GM18861 (cell line): ENCODE results near the gene SMYD1.

Source experiments
- ATAC-seq: cut with Tn5 transposase; IDR thresholded peaks from one replicate; pipeline ENCODE4 v1.9.1; 2021; ENCODE audit not compliant: unreplicated experiment

SMYD1 gene

DNA sequence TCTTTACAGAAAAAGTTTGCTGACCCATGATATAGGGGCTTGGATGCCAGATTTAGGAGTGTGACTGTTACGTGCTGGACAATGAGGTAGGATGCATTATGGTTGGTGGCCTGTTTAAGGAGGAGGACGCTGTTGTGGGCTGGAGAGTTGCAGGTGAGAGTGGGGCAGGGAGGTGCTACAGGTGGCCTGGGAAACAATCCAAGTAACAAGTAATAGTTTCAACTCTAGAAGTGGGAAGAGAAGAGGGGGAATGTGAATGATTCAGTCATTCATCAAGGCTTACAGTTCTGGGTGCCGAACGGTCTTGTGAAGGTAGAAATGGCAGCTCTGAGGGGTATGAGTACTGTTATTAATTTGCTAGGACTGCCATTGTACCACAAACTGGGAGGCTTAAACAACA, 54.1 kb downstream of the SMYD1 start:
- no peak for ATAC-seq

DNA sequence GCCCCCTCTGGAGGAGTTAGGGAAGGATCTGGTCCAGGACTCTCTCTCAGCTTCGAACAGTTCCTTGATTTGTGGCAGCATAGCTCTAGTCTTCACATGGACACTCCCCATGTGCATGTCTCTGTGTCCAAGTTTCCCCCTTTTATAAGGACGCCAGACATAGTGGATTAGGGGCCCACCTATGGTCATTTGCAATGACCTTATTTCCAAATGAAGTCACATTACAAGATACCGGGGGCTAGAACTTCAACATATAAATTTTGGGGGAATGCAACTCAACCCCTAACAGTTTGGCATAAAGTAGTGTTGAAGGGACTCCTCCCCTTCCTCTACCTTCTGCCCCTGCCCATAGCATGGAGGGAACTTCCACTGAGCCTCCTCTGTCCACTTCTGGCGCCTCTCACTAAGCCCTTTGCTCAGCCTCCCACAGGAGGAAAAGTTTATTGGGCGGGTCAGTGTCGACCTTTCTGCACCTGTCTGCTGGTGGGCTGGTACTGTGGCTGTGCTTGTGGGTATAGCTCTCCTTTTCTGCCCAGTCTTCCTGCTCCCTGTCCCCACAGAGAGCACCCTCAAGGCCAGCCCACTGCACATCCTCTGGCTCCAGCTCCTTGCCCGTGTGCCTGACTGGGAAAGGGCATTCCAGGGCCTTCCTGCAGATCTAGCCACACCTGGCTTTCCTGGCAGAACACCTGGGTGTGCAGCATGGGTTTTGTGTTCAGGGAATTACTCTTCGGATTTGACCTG, 54.7 kb downstream of the SMYD1 start:
- no peak for ATAC-seq

DNA sequence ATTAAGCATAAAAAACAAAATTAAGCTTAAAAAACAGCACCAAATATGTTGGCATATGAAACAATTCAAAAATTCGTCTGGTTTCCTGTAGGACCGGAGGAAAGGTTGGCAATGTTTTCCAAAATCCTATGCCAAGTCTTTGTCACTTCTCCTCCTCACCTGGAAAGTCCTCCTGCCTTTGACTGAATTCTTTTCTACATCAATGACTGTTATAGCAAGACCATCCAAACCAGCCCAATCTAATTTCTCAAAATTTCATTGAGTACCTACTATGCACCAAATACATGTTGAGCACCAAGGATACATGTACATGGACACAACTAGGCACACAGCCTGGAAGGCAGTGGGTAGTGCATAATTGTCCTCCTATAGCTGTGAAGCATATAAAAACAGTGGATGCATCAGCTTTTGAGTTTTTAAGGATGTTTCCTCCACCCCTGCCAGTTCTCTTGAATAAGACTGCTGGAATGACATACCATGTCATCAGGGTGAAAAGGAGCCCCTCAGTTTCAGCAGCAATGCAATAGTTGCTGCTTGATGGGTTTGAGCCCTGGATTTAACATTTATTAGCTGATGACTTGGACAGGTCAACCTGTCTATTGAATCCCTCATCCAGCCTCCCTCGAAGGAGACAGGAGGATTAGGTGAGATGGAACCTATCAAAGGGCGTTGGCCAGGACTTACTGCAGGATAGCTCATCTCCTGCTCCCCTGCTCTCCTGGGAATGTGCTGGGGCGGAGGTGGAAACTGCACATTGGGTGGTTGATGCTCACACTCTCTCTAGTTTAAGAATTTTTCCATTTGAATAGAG, 55.7 kb downstream of the SMYD1 start:
- no peak for ATAC-seq

DNA sequence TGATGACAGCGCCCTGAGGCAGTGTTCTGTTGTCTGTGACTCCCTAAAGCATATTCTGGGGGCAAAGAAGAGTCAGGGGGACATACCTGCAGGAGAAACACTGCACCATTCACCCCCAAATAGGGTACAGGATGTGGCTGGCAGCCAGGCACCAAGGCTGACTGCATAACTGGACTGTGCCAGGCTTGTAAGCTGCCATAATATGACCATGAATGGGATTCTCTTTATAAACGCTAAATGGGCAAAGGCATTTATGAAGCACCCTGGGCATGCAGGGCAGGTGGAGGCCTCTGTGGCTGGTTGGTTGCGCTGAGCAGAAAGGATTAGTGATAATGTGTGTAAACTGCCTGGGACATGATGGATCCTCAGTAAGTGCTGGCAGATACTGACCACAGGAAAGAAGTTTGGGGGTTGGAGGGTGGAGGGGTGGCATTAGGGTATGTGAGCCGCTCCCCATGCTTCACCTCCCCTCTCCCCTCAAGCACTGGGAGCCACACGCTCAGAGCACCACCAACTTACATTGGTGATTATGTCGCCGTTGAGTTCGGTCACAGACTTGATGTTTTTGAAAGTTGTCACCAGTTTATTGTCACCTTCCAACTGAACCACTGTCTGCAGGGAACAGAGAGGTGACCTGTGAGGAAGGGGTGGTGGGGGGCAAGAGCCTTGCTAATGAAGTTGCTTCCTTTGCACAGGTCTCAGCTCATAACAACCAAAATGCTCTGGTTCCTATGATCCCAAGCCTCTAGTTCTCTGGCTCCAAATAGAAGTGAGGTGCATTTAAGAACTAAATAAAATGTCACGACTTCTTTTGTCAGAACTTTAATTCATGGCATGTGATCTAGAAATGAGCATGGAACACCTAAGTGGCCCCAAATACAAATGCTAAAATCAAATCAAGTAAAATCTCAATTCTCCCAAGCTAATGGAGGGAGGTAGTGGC, 56.6 kb downstream of the SMYD1 start:
- no peak for ATAC-seq

DNA sequence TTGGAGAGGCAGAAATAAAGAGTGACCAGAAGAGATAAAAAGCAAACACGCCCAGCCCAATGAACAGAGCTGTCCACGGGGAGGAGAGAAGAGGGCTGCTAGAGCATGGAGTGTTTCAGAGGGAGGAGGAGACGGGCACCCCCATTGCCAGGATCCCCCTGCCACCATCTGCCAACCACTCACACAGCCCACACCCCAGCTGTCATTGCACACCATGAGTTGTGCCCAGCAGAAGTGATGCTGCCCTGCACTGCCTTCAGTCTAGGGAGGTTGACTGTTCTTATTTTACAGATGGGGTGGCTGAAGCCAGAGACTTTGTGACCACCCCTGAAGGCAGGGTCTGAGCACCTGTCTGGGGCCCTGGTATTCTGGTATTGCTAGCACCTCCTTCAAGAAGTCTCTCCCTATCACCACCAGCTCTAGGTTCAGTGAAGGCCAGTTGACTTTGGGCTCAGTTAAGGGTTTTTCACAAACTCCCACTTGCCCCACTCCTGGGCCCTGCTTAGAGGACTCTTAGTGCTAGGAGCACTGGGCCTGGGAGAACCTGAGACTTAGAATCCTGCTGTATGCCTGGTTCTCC, 57.8 kb downstream of the SMYD1 start:
- no peak for ATAC-seq

DNA sequence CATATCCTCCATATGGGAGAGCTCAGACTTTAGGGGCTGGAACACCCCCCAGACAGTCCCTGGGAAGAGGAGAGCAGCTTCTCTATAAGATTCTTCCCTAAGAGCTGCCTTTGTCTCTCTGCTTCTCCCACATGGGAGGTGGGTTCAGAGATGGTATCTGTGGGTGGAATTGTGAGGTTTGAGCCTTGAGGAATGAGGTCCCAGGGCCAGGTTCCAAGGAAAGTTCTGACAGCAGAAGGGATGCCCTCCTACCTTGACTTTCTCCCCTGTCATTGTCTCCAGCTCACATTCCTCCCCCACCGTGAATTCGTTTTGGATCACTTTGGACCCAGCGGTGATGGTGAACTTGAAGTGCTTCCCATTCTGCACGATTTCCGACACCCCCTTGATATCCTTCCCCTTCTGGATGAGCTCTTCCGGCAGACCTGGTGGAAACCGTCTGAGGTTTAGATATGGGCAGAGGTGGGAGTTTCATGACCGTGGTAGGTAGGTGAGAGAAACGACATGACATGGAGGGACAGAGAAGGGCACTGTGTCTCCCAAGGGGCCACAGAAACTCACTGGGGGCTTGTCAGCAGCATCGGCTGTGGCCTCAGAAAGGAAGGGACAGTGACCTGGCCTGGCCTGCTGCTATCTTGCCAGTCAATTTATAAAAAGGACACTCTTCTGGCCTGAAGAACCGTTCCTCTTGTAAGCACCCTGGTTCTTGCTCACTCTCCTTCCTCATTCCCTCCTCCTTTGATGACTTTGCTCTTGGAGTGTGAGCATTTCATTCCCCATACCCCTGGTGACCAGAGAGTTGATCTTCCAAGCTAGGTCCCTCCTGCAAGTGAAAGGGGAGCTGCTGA, 58.5 kb downstream of the SMYD1 start:
- no peak for ATAC-seq

DNA sequence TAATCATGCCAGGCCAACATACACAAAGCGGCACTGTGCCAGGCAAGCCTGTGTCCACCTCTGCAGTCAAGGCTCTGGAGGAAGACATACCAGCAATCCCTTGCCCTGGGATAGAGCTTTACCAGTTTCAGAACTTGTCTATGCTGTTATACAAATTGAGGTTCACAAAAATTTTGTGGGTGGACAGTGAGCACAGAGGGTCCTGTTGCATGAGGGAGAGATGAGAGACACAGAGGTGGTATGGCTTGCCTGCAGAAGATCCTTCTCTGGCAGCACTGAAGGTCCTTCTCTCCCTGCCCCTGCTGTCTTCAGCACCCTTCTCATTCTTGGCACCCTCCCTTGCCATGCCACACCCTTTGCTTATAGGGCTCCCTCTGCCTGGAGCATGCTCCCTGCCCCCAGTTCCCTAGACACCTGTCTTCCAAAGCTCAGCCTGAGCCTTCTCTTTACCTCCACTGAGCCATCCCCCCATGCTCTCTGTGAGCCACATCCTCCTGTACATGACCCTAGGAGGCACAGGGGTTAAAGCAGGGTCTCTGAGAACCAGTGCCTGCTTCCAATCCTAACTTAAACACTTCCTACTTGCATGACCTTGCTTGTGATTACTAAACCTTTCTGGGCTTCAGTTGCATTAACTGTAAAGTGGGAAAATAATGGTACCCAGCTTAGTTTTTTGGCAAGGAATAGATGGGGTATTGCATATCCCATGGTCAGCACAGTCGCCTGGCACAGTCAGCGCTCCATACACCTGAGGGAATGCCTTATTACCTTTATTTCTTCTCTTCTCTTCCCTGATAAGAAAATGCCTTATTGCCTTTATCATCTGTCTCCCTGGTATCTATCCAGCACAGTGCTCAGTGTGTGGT, 59.4 kb downstream of the SMYD1 start:
- ATAC-seq, result no peak

DNA sequence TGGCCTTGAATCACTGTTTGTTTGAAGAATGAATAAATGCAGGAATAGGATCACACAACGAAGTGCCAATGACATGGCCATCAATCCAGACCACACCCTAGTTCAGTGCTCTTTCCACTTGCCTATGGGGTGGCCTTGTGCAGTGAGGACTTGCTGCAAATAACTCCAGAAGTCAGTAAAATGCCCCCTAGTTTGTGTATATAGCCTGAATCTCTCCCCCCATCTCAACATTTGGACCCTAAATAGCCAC, 59.9 kb downstream of the SMYD1 start:
- no peak for ATAC-seq

DNA sequence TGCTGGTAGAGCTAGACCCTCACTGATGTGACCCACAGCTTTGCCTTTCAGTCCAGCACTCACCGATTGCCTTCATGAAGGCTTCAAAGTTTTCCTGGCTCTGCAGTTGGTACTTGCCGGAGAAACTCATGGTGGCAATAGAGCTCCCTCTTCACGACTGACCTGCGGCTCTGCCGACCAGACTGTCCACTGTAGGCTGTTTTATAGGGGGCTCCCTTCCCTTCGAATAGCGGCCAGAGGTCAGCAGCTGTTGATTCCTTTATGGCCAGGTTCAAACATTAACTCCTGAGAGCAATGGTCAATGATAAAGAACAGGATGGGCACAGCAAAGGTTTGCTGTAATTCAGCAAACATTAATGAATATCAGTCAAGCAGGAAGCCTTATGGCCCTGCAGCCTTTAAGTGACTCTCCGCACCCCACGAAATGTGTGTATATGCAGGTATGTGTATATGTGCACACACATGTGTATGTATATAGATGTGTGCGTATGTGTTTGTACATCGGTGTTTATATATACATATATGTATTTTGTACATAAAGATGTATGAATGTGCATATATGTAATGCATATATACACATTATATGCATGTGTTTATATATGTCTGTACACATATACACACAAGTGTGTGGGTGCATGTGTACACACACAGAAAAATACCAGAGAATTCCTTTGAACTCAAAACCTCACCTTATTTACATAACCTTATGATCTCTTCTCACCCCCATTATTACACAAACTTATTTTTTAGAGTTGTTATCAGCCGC, 60.4 kb downstream of the SMYD1 start, which contains the start of gene FABP1:
Gene FABP1 (minus strand): TSS at position 175 of the 766 bp plus-strand sequence. CDS start 45 bp downstream, at position 130.
- ATAC-seq, result no peak

DNA sequence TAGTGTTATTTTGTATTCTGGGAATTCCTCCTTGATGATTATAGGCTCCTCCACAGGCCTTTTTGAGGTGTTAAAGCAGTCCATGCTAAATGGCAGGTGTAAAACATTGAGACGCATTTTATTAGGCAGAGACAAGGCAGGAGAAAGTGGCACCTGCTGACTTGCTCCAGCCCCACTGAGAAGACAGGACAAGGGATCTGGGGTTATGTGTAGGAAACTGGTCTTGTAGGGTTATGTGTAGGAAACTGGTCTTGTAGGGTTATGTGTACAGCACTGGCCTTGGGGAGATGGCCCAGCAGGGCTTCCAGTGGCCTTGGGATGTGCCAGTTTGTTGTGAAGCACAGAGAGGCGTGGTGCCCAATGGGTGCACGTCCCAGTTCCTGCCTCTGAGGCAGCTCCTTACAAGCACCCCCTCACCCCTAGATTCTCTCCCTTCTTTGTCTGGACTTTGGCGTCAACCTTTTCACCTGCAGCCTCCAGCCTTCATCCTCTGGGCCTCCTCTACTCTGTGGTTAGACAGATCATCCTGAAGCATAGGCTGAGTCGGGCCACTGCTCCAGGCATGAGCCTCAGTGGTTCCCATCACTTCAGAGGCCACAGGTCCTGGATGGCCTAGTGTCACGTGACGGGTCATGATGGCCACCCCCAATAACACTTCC, 61.2 kb downstream of the SMYD1 start:
- no peak for ATAC-seq

DNA sequence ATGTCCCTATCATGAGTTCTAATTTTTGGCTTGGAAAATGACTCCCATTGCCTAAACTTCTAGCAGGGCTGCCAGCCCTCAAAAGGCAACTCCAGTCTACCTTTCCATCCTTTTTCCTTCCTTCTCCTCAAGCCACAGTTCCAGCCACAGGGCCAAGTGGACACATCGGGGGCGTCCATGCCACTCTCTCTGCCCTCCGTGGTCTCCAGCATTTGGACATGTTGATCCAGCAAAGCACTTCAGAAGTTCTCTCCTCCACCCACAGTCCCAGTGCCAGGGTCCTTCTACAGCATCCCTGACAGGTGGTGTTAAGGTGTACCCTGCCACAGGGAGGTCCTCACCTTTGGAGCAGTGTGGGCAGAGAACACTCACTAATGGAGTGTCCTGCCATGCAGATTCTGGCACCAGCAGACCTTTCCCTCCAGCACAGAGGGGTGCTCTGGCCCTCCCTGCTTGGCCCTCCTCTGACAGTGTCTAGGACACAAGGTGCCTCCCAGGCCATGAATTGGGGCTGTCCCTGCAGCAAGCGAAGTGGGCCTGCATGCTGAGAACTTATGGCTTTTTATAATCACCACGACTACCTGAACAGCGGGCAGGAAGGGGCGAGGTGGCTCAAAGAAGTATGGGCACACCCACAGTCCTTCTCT, 61.8 kb downstream of the SMYD1 start:
- no peak for ATAC-seq

DNA sequence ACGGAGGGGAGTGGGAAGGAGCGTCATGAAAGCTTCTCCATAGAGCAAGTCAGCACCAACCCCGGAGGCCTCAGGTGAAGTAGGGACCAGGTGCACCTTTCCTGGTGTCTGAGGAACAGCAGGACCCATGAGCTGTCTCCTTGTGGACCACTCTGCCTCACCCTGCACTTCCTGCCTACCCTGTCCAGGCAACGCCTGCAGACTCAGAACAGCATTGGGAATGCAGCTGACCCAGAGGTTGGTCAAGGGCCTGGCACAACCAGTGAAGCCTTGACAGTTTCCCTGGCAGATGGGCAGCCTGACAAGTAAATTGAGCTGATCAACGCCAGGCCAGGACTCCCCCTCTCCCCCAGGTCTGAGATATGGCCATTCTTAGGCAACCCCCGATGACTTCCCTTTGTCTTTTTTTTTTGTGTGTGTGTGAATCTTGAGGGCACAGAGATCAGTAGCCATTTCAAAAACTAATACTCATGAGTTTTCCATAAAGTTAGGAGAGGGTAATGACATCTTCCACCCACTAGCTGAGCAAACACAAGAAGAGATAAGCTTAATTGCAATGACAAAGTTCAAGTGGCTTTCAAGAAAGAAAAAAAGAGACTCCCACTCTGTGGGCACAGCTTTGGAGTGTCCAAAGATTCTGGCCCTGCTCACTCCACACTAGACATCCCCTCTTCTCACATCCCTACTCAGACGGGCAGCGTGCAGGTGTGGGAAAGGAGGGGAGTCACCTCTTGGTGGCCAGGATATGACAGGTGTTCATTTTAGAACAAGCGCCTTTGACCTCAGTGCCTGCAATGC, 63.8 kb downstream of the SMYD1 start:
- no peak for ATAC-seq

DNA sequence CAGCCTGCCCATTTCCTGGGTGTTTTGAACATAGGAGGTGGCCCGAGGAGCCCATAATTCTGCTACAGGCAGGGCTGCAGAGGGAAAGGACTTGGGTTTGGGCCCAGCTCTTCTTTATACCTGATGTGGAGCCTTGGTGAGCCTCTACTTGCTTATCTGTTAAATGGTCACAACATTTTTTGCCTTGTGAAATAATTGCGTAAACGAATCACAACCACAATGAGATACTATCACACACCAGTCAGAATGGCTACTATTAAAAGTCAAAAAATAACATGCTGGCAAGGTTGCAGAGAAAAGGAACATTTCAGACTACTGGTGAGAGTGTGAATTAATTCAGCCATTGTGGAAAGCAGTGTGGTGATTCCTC, 64.4 kb downstream of the SMYD1 start:
- ATAC-seq, result no peak

DNA sequence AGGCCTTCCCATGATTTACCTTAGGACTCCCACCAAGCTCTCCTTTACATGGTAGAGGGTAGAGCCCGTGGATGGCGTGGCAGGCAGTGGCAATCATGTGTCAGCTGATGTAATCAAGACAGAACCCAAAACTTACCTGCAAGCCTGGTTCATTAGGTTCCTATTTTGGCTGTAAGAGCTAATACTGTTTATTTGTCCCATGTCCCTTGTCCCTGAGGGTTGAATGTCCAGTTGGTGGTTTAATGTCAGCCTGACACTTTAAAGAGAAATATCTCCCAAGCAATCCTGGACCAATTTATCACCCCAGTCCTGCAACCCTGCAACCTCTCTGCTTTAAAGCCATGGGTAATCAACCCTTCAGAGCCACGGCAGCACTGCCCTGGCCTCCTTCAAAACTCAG, 66.2 kb downstream of the SMYD1 start:
- ATAC-seq, result no peak

DNA sequence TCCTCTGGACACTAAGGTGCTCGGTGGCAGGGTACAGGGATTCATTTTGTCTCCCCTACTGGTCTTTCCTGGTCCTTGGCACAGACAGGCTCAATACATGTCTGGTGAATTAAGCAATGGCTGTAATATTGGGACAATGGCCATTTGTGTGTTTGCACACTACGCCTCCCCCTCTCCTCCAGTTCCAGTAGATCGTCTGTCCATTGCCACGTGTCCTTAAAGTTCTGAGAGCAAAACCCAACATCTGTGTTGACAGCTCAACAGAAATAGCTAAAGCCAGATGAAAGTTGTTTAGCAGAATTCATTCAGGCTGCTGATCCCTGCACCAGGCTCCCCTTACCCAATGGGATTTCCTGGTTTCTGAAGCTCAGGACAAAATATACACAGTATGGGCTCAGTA, 69.2 kb downstream of the SMYD1 start:
- ATAC-seq, result no peak

DNA sequence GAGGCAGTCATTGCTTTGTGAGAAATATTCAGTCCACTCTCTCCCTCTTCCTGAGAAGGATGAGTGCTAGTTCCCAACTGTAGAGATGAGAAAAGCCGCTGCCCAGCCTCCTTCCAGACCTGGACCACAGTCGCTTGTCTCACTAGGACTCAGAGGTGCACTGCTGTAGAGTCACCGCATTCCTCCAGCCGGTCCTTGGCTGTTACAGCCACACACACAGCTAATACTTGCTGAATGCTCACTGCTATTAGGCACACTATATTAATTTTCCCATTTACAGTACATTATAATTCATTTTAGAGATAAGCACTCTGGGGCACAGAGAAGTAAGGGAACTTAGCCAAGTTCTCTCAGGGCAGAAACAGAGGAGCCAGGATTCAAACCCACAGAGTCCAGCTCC, 70.2 kb downstream of the SMYD1 start:
- ATAC-seq, result no peak

DNA sequence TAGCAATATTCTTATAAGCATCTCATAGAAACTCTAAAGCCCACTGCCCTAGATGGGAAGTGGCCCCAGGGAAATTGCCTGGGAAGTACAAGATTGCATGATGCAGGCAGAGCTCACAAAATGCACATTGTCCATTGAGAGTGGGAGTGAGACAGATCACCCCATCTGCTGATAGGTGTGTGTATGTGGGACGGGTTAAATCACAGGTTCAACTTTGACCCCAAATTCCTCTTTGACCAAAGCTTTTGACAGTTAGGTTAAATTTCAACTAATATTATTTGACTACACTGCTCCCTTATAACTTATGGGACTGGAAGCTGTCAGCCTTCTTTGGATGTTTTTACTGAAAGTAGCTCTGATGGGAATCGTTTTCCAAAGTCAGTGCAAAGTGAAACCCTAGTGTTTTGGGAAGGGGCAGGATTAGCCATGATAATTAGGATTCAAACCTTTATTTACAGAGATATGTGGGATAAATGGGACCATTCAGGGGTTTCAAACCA, 71.6 kb downstream of the SMYD1 start:
- ATAC-seq, result no peak
